Cardiac fibroblast (primary cell): ENCODE data around the gene TCF7.

Experiments
- DNase-seq, 2 donors: peaks; one replicate each; pipeline versions ENCODE4 v3.0.0 to v3.0.0-alpha.2; 2010; ENCODE audit warnings: low read depth in 2 of 2
- H3K4me3 ChIP-seq, 2 donors: replicated peaks in 1 of 2; 1 replicate in 1 of 2; 2 replicates in 1 of 2; pipeline ENCODE4 v1.5.1; 2011; ENCODE audit warnings: low read depth in 2 of 2, low read length in 2 of 2, mild to moderate bottlenecking in 2 of 2, moderate library complexity in 1 of 2
- CTCF ChIP-seq: IDR thresholded peaks from one replicate; pipeline ENCODE4 v1.5.1; 2011; ENCODE audit warnings: low read depth, mild to moderate bottlenecking, low read length, inconsistent platforms

Gene TCF7

GRCh38 chr5:134091626-134092121 lies 22.8 kb upstream of the TCF7 start:
- TF ChIP-seq CTCF, result no peak
- H3K4me3 ChIP-seq, result no peak overlapping the region
- DNase-seq, result no peak

DNA sequence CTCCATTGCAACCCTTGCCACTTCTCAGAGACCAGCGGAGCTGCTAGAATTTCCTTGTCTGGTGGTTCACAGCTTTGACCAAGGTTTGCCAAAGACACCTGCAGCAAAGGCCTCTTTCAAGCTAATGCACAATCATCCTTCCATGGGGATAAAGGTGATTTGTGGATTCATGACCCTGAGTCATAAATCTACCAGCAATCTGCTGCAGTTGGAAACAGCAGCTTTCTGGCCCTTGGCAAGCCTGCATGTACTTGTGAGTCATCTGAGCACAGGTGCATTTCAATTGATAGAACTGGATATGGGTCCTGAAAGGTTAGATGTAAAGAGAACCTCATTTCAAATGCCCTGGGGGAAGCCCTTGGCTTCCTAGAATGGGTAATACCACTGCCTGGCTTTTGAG lies 21.6 kb upstream of the TCF7 start:
- DNase-seq, result no peak
- no peak for TF ChIP-seq CTCF
- H3K4me3 ChIP-seq, result no peak overlapping the region

- H3K4me3 ChIP-seq, result no peak overlapping the region
- DNase-seq, result no peak
- no peak for TF ChIP-seq CTCF
Measured at GRCh38 chr5:134093351-134093750, 21.1 kb upstream of the TCF7 start.

GRCh38 chr5:134095293-134095692 lies 19.2 kb upstream of the TCF7 start:
- TF ChIP-seq CTCF, result no peak
- H3K4me3 ChIP-seq, result no peak overlapping the region
- no peak for DNase-seq

DNA sequence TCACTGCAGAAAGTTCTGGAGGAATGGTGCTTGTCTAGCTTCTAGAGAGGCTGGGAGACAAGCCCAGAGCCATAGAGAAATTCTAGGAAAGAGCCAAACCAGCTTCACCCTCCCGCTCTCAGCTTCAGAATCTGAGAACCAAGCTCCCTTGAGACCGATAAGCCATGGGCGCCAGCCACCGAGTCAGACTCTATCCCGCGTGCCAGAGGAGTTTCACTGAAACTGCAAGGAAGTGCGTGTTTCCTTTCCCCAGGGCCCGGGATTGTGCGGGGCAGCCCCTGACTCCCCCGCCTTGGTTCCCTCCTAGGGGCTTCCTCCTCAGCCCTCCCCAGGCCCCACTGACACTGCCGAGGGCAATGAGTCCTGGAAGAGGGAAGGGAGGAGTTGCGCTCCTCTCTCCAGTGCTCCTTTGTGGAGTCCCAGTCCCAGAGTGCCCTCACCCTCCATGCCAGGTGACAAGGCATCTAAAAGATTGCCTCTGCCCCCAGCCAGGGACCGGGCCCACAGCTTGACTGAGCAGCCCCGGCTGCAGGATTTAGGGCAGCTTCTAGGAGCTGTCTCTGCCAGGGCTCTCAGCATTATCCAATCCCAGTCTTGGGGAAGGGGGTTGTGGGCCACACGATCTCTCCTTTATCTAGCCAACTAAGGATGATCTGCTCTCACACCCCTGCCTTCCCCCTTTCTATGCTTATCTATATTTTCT lies 18.4 kb upstream of the TCF7 start:
- DNase-seq, result peak; percentile 36 to 61
- no peak overlapping the region for H3K4me3 ChIP-seq
- no peak for TF ChIP-seq CTCF

GRCh38 chr5:134097211-134097749 lies 17.2 kb upstream of the TCF7 start:
- DNase-seq, result no peak
- TF ChIP-seq CTCF, result no peak
- no peak overlapping the region for H3K4me3 ChIP-seq
